Parathyroid adenoma (tissue), 2 donors: ENCODE measurements around the gene SOD2.
"Not testable (repeated sequence)": the region's sequence is repeated elsewhere in the genome, so short reads cannot be mapped to it uniquely, and the experiment has no call there.

Experiments
- H2AFZ ChIP-seq: fragments of 300-600 bp; sonication (generic); one replicate; pipeline ENCODE4 v1.7.0; 2017; ENCODE audit warnings: antibody characterized with exemption, mild to moderate bottlenecking
- H3K27ac ChIP-seq: fragments of 300-600 bp; sonication (generic); one replicate; pipeline ENCODE4 v1.7.0; 2017
- H3K27me3 ChIP-seq: fragments of 300-600 bp; sonication (generic); one replicate; pipeline ENCODE4 v1.7.0; 2017; ENCODE audit warnings: low read length; ENCODE audit not compliant: control insufficient read depth, insufficient read depth
- H3K36me3 ChIP-seq: fragments of 300-600 bp; sonication (generic); one replicate; pipeline ENCODE4 v1.7.0; 2017; ENCODE audit warnings: low read length; ENCODE audit not compliant: control insufficient read depth, insufficient read depth
- H3K4me1 ChIP-seq: fragments of 300-600 bp; sonication (generic); one replicate; pipeline ENCODE4 v1.7.0; 2017; ENCODE audit warnings: control low read depth
- H3K4me2 ChIP-seq: fragments of 300-600 bp; sonication (generic); one replicate; pipeline ENCODE4 v1.7.0; 2017; ENCODE audit warnings: low read length
- H3K4me3 ChIP-seq: fragments of 300-600 bp; sonication (generic); one replicate; pipeline ENCODE4 v1.7.0; 2017; ENCODE audit warnings: low read depth, low read length
- H3K79me2 ChIP-seq: fragments of 300-600 bp; sonication (generic); one replicate; pipeline ENCODE4 v1.7.0; 2017; ENCODE audit warnings: control low read depth
- H3K9ac ChIP-seq: fragments of 300-600 bp; sonication (generic); one replicate; pipeline ENCODE4 v1.7.0; 2017; ENCODE audit warnings: mild to moderate bottlenecking
- H3K9me3 ChIP-seq: fragments of 300-600 bp; sonication (generic); one replicate; pipeline ENCODE4 v1.7.0; 2017; ENCODE audit warnings: low read length; ENCODE audit not compliant: control insufficient read depth
- CTCF ChIP-seq: fragments of 300-600 bp; sonication (generic); IDR thresholded peaks from one replicate; pipeline ENCODE4 v1.7.0; 2017; ENCODE audit warnings: antibody characterized with exemption, mild to moderate bottlenecking
- donor health status: primary hyperparathyroidism.

The SOD2 gene

DNA sequence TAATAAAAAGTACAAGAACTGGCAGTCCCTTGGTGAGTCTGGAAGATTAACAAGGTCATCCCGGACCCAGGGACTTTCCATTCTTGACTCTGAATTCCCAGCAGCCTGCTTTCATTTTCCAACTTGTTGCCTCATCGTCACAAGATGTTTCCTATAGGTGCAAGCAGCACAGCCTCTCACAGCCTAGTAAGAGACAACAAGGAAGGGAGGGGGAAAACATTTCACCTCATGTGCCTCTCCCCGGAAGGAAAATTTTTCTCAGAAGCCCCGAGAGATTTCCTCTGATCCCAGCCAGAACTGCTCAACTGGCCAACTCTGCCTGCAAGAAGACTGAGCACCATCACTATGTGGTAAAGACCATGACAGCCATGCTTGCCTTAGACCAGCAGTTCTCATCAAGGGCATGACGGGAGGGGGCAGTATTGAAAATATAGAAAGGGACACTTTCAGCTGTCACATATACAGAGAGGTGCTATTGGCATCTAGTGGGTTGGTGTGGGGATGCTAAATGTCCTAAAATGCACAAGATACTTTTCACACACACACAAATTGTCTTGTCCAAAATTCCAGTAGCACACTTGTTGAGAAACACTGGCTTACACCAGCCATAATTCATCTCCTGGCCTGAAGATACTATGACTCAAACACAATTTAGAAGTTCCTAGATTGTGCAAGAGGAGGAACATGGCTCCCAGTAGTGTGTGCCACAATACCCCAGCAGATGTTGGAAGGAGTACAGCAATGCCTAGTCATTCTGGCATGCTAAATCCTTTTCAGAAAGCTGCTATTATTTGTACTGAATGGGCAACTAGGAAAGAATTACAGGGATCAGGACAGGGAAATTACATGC lies 23.4 kb upstream of the SOD2 start:
- H3K36me3 ChIP-seq, result no peaks in the 10 kb centered on the region
- H3K27me3 ChIP-seq, result no peaks in the 10 kb centered on the region
- H3K4me3 ChIP-seq, result no peak overlapping the region
- H2AFZ ChIP-seq, result no peak overlapping the region
- H3K27ac ChIP-seq, result no peak overlapping the region
- TF ChIP-seq CTCF, result no peak
- peaks cover 14% of the 10 kb centered on the region for H3K79me2 ChIP-seq
- H3K4me2 ChIP-seq, result no peak overlapping the region
- no peaks in the 10 kb centered on the region for H3K9me3 ChIP-seq
- H3K9ac ChIP-seq, result no peak overlapping the region
- no peaks in the 10 kb centered on the region for H3K4me1 ChIP-seq

GRCh38 chr6:159715605-159716004 lies 22.6 kb upstream of the SOD2 start:
- no peak overlapping the region for H2AFZ ChIP-seq
- no peak overlapping the region for H3K27ac ChIP-seq
- no peak overlapping the region for H3K9ac ChIP-seq
- peaks cover 11% of the 10 kb centered on the region for H3K79me2 ChIP-seq
- H3K4me2 ChIP-seq, result no peak overlapping the region
- TF ChIP-seq CTCF, result no peak
- H3K36me3 ChIP-seq, result no peaks in the 10 kb centered on the region
- no peaks in the 10 kb centered on the region for H3K27me3 ChIP-seq
- H3K4me1 ChIP-seq, result no peaks in the 10 kb centered on the region
- no peak overlapping the region for H3K4me3 ChIP-seq
- no peaks in the 10 kb centered on the region for H3K9me3 ChIP-seq

DNA sequence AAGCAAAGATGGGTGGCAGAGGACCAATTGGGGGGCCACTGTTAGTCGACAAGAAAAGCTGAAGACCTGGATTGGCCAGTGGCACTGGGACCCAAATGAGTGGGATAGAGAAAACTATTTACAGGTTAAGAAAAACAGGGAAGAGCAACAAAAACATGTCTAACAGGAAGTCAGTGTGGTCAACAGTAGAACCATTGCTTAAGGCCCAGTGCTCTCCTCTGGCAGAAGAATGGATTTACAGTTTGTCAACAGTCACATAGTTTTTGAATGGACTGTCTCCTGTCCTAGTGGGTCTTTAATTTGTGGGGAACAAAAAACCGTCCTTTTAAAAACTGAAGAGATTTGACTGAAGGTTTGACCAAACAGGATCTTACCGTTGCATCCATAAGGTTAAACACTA lies 22.1 kb upstream of the SOD2 start:
- H3K27ac ChIP-seq, result no peak overlapping the region

GRCh38 chr6:159714404-159714803 lies 21.4 kb upstream of the SOD2 start:
- H3K27me3 ChIP-seq, result no peaks in the 10 kb centered on the region
- no peak overlapping the region for H3K4me2 ChIP-seq
- H3K4me1 ChIP-seq, result no peaks in the 10 kb centered on the region
- no peak overlapping the region for H2AFZ ChIP-seq
- no peak for TF ChIP-seq CTCF
- no peaks in the 10 kb centered on the region for H3K9me3 ChIP-seq
- no peak overlapping the region for H3K4me3 ChIP-seq
- H3K9ac ChIP-seq, result no peak overlapping the region
- H3K36me3 ChIP-seq, result no peaks in the 10 kb centered on the region
- H3K79me2 ChIP-seq, result peaks cover 15% of the 10 kb centered on the region
- no peak overlapping the region for H3K27ac ChIP-seq

More for the DNA sequence above, 22.1 kb upstream of the SOD2 start:
- Histone ChIP-seq H3K79me2 (peaks cover 15% of the 10 kb centered on the region), H3K4me2 (no peak overlapping the region), H3K9me3 (no peaks in the 10 kb centered on the region), H3K27me3 (no peaks in the 10 kb centered on the region), H3K36me3 (no peaks in the 10 kb centered on the region), H3K9ac (no peak overlapping the region), H3K4me1 (no peaks in the 10 kb centered on the region), H3K4me3 (no peak overlapping the region), H2AFZ (no peak overlapping the region)
- TF ChIP-seq CTCF, result no peak

GRCh38 chr6:159713984-159714383 lies 20.9 kb upstream of the SOD2 start:
- Histone ChIP-seq H3K27ac (no peak overlapping the region), H3K4me3 (no peak overlapping the region), H3K27me3 (no peaks in the 10 kb centered on the region), H3K36me3 (no peaks in the 10 kb centered on the region), H2AFZ (no peak overlapping the region), H3K4me2 (no peak overlapping the region), H3K79me2 (peaks cover 12% of the 10 kb centered on the region), H3K9me3 (no peaks in the 10 kb centered on the region), H3K4me1 (no peaks in the 10 kb centered on the region), H3K9ac (no peak overlapping the region)
- no peak for TF ChIP-seq CTCF

- H3K79me2 ChIP-seq, result peaks cover 12% of the 10 kb centered on the region
- not testable (repeated sequence) for H3K27me3 ChIP-seq, H3K4me2 ChIP-seq, H3K36me3 ChIP-seq, H3K9ac ChIP-seq, H3K4me1 ChIP-seq, H3K9me3 ChIP-seq, H3K27ac ChIP-seq, H3K4me3 ChIP-seq, H2AFZ ChIP-seq
Observed at GRCh38 chr6:159712389-159712788, 19.3 kb upstream of the SOD2 start.

DNA sequence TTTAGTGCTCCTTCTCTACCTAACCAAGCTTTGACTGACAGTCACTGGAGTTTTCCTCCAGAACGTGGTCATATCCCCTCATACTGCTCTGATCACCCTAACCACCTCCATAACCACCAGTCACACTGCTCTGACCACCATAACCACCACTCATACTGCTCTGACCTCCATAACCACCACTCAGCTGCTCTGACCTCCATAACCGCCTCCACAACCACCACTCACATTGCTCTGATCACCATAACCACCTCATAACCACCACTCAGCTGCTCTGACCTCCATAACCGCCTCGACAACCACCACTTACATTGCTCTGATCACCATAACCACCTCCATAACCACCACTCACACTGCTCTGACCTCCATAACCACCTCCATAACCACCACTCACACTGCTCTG lies 17.6 kb upstream of the SOD2 start:
- H3K79me2 ChIP-seq, result peaks cover 12% of the 10 kb centered on the region
- H3K4me1 ChIP-seq, H3K27ac ChIP-seq, H3K4me2 ChIP-seq, H3K36me3 ChIP-seq, H2AFZ ChIP-seq, H3K4me3 ChIP-seq, H3K27me3 ChIP-seq, H3K9me3 ChIP-seq, H3K9ac ChIP-seq: not testable (repeated sequence)
